Measurements from ENCODE around the gene MPV17L.

DNA sequence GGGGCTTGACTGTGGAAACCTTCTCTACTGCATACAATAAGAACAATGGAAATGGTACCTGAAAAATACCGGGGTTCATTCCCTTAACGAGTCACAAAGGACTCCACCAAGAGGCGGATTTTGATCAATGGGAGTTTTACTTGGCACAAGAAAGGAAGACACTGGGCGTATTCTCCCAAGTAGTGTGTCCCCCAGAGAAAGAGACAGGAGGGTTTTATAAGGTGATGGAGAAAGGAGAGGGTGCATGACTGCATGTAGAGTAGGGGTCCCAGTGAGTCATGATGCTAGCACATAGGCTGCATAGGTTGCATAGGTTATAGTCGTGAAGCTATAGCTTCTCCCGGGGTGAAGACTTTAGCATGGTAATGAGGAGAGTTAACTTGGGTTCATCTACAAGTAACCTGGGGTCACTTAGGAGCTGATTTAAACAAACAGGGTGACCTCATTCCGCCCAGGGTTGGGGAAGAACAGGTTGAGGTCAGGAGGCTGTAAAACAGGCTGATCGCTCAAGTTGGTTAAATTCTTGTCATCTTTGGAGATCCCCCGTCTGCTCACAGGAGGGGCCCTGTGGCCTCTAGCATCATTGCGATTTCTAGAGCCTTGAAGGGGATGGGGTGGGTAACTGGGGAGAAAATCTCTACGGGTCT is 1.5 kb downstream of the MPV17L start:
- TF ChIP-seq GATA3 (IDR thresholded peaks at IDR 0.05; ENCODE audit: low read depth, low read length) (no peak), GATA2 (IDR thresholded peaks at IDR 0.05; ENCODE audit: low read depth, low read length) (no peak)

All from SH-SY5Y (cell line).